Limb (tissue), 2 donors: ENCODE data around the gene SYS1.
A peak's percentile ranks its signal among the peaks of the same experiment; 100 is the strongest.

Experiments used
- DNase-seq, 2 donors: peaks; one replicate each; pipeline ENCODE4 v3.0.0-alpha.2; 2016; ENCODE audit errors: extremely low spot score in 2 of 2

The SYS1 gene

GRCh38 chr20:45362804-45363610 lies at the start of gene SYS1:
SYS1 (plus strand) TSS chr20:45363156; CDS start chr20:45363532, 376 bp downstream.
- peak; percentile 99 for DNase-seq

- no peak for DNase-seq
Measured at GRCh38 chr20:45313943-45314342, 49.0 kb upstream of the SYS1 start.

GRCh38 chr20:45315672-45316071 lies 47.3 kb upstream of the SYS1 start:
- no peak for DNase-seq

DNA sequence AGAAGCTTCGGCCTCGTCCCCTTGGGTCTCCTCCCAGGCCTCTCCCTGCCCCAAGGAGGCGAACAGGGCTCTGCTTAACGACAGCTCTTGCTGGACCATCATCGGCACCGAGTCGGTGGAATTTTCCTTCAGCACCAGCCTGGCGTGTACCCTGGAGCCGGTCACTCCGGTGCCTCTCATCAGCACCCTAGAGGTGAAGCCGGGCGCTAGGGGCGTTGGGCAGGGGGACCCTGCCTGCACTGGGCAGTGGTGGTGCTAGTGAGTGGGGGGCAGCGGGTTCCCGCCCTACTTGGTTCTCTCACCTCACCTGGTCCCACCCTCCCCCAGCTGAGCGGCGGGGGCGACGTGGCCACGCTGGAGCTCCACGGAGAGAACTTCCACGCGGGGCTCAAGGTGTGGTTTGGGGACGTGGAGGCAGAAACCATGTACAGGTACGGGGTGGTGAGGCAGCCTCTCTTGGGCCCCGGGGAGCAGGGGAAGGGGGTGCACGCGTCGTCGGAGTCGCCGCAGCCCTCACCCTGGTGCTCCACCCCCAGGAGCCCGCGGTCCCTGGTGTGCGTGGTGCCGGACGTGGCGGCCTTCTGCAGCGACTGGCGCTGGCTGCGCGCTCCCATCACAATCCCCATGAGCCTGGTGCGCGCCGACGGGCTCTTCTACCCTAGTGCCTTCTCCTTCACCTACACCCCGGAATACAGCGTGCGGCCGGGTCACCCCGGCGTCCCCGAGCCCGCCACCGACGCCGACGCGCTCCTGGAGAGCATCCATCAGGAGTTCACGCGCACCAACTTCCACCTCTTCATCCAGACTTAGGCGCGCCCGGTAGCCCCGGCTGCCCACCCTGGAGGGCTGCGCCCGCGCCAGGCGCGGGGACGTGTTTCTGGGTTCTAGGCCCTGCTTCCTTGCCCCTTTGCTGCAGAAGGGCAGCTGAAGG lies 46.5 kb upstream of the SYS1 start:
- no peak for DNase-seq

GRCh38 chr20:45317826-45318225 lies 45.1 kb upstream of the SYS1 start:
- no peak for DNase-seq

- DNase-seq = no peak
Measured at GRCh38 chr20:45318386-45318939, 44.5 kb upstream of the SYS1 start.

DNA sequence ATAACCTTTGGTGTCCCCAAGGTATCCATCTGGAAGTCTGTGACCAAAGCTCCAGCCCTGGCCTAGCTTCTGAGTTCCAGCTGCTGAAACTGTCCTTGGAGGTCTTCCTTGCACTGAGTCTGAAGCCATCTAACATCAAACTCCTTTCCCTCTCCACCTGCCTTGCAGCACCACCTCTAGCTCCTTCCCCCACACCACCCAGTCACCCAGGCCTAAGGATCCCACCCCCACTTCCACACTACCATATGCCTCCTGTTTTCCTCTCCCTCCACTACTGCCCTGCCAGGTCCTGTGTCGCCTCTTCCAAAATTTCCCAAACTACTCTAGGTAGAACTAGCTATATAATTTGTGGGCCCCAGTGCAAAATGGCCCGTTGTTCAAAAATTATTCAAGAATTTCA lies 44.0 kb upstream of the SYS1 start:
- DNase-seq = no peak

- no peak for DNase-seq
Measured at GRCh38 chr20:45320948-45321595, 41.9 kb upstream of the SYS1 start.

DNA sequence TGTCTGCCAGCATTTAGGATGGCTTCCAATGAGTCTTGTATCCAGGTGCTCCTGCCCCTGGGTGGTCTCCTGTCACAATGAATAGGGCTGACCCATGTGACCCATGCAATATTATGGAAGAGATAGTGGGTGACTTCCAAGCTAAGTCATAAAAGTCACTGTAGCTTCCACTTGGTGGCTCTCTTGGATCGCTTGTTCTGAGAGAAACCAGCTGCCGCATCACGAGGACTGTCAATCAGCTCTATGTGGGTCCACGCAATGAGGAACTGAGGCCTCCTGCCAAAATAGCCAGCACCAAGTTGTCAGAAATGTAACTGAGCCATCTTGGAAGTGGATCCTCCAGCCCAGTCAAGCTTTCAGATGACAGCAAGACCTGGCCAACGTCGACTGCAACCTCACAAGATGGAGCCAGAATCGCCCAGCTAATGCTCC lies 40.0 kb upstream of the SYS1 start:
- DNase-seq = no peak

DNA sequence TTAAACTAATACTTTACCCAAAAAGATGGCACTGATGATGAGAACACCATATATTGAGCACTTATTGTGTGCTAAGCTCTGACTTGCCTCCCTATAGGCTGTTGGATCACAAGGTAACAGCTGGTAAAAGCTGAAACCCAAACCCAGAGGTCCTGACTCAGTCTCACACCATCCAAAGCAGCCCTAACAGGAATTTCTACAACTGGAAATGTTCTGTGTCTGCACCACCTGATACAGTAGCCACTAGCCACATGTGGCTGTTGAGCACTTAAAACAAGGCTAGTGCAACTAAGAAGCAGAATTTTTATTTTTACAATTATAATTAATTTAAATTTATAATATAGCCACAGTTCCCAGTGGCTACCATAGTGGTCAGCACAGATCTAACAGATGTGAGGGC lies 39.2 kb upstream of the SYS1 start:
- DNase-seq = no peak

DNA sequence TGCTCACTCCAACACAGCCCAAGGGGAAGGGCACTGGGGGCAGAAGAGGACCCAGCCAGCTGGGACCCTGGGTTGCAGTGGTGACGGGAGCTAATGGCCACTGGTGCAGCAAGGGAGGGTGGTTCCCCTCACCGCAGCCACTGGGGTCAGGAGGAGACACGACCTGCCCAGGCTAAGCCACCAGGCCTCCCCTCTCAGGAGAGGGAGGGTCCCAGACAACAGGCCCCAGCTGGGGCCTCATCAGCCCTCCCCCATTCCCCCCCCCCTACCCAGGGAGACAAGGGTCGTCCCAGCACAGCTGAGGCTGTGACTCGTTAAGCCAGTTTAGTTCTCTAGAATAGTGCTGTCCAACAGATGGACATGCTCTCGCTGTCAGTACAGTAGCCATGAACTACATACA lies 37.6 kb upstream of the SYS1 start:
- DNase-seq = no peak

DNA sequence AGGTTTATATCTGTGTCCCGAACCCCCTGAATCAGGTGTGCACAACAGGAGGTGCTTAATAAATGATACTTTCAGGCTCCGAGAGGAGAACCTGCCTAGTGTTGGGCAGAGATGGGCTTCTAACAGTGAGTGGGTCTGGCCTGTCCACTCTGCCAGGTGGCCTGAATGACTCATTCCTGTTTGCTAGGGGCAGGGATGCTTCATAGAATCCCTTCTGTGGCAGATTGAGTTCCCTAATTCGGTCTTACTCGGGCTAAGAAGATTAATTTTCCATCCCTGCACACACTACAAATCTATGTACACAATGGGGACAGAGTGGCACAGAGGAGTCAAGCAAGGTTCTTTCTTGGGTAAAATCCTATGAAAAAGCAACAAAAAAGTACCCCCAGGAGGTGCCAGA lies 34.5 kb upstream of the SYS1 start:
- no peak for DNase-seq

DNA sequence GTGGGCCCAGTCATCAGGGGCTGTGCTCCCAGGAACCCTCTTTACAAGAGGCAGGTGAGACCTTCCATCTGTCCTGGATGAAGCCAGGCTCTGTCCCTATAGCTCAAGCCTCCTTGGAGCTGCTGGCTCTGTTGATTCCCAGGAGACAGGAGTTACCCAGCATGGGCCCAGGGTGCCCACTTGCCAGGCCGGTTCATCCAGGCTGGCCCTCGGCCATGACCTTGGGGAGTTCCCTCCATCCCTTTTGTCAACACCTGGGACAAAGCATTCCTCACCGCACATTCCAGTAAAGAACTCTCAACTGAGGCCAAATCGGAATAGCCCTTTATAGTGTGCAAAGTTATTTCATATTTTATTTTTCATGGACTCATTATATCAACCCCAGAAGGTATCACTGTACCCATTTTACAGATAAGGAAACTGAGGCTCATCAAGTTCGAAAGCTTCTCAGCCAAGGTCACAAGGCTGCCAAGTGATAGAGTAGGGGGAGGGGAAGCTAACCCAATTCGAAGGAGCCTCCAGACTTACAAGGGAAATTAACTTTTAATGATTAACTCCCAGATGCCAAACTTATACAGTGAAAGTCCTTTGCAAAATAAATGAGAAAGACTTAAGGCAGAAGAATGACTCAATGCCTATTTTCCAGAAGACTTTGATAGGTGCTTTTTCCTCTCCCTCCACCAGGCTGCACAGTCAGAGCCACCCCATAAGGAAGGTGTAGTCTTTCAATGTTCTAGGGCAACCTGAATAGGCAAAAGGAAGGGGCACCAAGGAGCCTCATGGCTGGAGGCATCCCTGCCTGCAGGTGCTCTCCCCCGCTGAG lies 33.2 kb upstream of the SYS1 start:
- no peak for DNase-seq

DNA sequence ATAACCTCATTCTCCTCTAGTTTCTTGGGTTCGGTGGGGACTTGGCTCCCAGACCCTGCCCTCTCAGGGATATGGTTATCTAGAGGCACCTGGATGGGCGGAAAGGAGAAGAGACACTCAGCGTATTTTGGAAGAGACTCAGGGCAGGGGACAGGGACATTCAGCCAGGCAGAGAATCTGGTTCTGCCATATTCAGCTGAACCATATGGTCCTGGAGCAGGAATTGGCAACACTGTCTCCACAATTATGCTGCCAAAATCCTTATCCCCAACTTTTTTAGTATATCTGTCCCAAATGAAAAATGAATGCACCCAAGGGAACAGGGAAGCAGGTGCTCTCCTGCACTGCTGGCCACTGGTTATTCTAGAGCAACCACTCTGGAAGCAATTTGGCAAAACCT lies 32.5 kb upstream of the SYS1 start:
- DNase-seq = no peak

GRCh38 chr20:45336530-45337366 lies 26.2 kb upstream of the SYS1 start:
- no peak for DNase-seq

DNA sequence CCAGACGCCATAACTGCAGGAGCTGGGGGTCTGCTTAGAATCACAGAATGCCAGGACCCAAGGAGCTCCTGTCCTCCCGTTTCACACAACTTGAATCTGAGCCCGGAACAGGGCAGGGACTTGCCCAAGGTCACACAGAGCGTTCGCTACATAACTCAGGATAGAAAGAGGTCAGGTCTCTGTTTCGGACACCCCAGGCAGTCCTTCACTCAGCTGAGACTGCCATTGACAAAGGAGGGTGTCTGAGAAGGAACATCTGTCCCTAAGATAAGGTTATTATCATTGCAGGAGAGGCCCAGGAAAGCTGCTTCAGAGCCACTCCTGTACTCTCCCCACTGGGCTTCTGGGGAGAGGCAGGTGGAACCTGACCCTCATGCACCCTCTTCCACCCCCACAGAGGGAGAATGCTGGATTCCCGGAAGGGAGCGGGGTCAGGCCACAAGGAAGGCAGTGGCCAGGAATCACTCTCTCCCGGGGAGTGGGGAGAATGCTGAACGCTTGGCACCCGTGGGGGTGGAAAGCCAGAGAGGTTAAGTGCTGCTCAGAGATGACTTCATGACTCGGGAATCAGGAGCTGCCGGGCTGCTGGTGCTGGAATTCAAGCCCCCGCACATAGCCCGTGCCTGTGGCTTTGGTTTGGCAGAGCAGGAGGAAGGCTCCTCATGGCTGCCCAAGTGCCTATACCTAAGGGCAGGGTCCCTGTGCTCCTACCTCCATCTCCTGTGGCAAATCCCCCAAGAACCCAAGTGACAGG lies 25.4 kb upstream of the SYS1 start:
- no peak for DNase-seq

DNA sequence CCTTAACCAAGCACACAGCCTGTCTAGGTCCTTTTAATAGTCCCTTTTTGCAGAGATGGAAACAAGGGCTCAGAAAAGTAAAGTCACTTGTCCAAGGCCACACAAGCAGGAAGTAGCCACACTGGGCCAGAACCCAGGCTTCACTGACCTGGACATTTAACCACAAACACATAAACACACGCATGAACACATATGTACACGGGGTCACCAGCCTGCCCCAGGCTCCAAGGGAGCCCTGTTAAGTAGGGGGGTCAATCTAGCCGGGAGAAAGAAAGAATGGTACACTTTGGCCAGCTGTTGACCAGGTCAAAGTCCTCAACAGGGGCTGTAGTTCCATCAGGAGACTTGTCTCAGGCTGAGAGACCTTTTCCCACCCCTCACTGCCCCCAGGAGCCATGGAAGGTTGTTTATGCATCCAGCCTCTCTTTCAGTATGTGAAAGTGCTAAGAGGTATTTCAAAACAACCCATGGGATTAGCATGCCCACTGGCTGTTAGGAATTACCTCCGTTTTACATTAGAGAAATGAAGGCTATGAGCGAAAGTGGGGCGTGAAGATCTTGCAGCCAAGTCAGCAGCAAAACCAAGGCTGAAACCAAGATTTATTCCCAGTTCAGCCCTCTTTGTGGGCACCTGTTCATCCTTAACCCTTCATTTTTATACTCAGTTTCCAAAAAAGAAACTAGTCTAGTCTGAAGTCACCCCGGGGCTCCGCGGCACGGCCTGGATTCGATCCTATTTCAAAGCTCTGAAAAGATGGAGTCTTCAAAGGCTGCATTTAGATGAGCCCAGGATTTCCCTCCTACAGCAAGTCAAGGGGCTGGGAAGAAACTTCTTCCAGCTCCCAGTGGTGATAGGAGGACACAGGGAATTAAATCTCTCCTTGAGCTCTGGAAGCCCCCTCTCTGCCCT lies 24.6 kb upstream of the SYS1 start:
- no peak for DNase-seq

DNA sequence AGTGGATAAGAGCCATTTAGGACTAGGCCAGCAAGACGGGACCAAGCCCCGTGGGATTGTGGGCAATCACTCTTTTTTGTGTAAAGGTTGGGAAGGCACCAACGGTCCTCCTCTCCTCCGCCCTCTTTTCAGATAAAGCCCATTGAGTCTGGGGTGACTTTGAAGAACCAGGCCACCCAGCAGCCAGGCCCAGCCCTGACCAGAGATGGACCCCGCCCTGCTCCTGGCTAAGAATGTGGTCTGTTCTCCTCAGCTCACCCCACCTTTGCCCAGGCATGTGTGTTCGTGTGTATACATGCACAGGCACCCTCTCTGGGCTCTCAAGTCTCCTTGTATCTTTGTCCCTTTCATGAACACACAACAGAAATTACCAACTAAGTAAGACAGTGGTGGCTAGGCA lies 23.9 kb upstream of the SYS1 start:
- no peak for DNase-seq
